ENCODE results near the gene BABAM2.

Gene BABAM2

GRCh38 chr2:27935026-27935425 is 44.5 kb downstream of the BABAM2 start:
- no peak for DNase-seq (ENCODE audit: low spot score)
- no peak for TF ChIP-seq CTCF (IDR thresholded peaks at IDR 0.05; ENCODE audit: extremely low read depth, missing control alignments)

- no peak for TF ChIP-seq CTCF (IDR thresholded peaks at IDR 0.05; ENCODE audit: extremely low read depth, missing control alignments)
- DNase-seq (ENCODE audit: low spot score) = no peak
Measured at GRCh38 chr2:27940090-27940671, 49.7 kb downstream of the BABAM2 start.

GRCh38 chr2:27940982-27941381 is 50.5 kb downstream of the BABAM2 start:
- no peak for TF ChIP-seq CTCF (IDR thresholded peaks at IDR 0.05; ENCODE audit: extremely low read depth, missing control alignments)
- no peak for DNase-seq (ENCODE audit: low spot score)

GRCh38 chr2:27942612-27943547 is 52.4 kb downstream of the BABAM2 start:
- no peak for TF ChIP-seq CTCF (IDR thresholded peaks at IDR 0.05; ENCODE audit: extremely low read depth, missing control alignments)
- DNase-seq (ENCODE audit: low spot score) = no peak

GRCh38 chr2:27946530-27947060 is 56.1 kb downstream of the BABAM2 start:
- DNase-seq (ENCODE audit: low spot score) = no peak
- no peak for TF ChIP-seq CTCF (IDR thresholded peaks at IDR 0.05; ENCODE audit: extremely low read depth, missing control alignments)

GRCh38 chr2:27952070-27952469 is 61.5 kb downstream of the BABAM2 start:
- no peak for TF ChIP-seq CTCF (IDR thresholded peaks at IDR 0.05; ENCODE audit: extremely low read depth, missing control alignments)
- no peak for DNase-seq (ENCODE audit: low spot score)

GRCh38 chr2:27953077-27953476 is 62.5 kb downstream of the BABAM2 start:
- no peak for DNase-seq (ENCODE audit: low spot score)
- no peak for TF ChIP-seq CTCF (IDR thresholded peaks at IDR 0.05; ENCODE audit: extremely low read depth, missing control alignments)
